Measurements from ENCODE around the gene RORC.
"Not testable (repeated sequence)": the region's sequence is repeated elsewhere in the genome, so short reads cannot be mapped to it uniquely, and the experiment has no call there.

RORC gene

DNA sequence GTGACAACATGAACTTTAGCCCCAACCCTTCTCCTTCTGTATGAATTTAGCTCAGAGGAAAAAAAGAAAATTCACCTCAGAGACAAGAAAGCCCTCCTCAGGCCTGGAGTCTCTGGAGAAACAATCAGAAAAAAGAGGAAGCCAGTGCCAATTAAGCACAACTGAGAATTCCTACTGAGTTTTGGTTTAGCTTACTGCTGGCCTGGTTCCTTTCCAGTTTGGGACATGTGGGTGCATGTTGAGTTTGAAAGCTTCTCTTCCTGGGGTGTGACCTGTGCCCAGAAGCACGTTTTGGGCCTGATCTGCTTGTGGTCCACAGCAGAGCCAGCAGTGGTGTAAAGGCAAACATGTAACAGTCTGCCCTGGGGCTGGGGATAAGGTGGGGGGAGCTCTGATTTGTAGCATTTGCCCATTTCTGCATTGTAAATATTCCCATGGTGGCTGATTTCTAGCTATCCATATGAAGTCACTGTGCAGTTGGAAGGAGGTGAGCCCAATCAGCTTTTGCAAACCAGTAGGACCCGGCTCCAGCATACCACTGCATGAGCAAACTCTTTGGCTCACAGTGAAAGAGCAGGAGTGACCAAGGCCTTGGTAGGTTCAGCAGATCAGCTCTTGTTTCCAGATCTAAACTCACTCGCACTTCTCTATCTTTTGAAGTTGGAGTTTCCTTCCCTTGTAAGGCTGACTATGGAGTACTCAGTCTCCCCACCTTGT lies 26.6 kb upstream of the RORC start:
- Histone ChIP-seq H2AFZ (ENCODE audit: low read depth, low read length) (no peak overlapping the region), H3K4me3 (ENCODE audit: low read length) (no peak overlapping the region), H3K27me3 (ENCODE audit: insufficient read depth, low read length) (peaks cover 17% of the 10 kb centered on the region), H3K4me1 (ENCODE audit: insufficient read depth, low read length) (no peaks in the 10 kb centered on the region), H3K36me3 (ENCODE audit: insufficient read depth, low read length) (no peaks in the 10 kb centered on the region), H3K9me3 (ENCODE audit: low read length) (no peaks in the 10 kb centered on the region)

DNA sequence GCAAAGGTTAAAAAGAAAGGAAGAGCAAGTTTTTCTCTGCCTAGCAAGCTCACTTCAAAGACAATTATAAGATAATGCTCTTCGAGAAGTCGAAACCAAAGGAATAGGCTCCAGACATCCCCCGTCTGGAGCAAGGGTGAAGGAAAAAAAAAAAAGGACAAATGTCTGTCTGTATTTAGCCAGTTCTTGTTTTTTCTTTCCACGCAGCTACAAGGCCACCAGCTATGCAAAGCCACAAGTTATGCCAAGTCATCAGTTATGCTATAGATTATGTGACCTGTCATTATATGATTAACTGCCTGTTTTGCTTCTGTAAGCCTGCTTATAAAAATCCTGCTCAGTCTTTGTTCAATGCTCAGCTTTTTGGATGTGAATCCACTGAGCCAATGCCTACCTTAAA lies 24.3 kb upstream of the RORC start:
- Histone ChIP-seq H2AFZ (ENCODE audit: low read depth, low read length) (no peak overlapping the region), H3K27me3 (ENCODE audit: insufficient read depth, low read length) (peaks cover 28% of the 10 kb centered on the region), H3K36me3 (ENCODE audit: insufficient read depth, low read length) (no peaks in the 10 kb centered on the region), H3K4me3 (ENCODE audit: low read length) (no peak overlapping the region), H3K4me1 (ENCODE audit: insufficient read depth, low read length) (no peaks in the 10 kb centered on the region), H3K9me3 (ENCODE audit: low read length) (no peaks in the 10 kb centered on the region)

DNA sequence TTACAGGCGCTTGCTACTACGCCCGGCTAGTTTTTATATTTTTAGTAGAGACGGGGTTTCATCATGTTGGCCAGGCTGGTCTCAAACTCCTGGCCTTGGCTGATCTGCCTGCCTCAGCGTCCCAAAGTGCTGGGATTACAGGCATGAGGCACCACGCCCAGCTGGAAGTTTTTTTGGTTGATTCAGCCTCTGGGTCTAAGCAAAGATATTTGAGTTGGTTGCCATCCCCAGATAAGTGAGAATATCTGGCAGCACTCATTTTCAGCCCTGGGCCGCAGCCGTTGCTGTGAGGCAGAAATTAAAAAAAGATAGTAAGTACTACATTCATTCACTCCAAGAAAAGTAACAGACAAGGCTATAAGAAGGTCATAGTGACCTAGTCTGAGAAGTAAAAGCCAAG lies 23.9 kb upstream of the RORC start:
- H3K4me3 ChIP-seq (ENCODE audit: low read length); H2AFZ ChIP-seq (ENCODE audit: low read depth, low read length); H3K36me3 ChIP-seq (ENCODE audit: insufficient read depth, low read length); H3K4me1 ChIP-seq (ENCODE audit: insufficient read depth, low read length); H3K9me3 ChIP-seq (ENCODE audit: low read length): not testable (repeated sequence)
- peaks cover 32% of the 10 kb centered on the region for H3K27me3 ChIP-seq (ENCODE audit: insufficient read depth, low read length)

DNA sequence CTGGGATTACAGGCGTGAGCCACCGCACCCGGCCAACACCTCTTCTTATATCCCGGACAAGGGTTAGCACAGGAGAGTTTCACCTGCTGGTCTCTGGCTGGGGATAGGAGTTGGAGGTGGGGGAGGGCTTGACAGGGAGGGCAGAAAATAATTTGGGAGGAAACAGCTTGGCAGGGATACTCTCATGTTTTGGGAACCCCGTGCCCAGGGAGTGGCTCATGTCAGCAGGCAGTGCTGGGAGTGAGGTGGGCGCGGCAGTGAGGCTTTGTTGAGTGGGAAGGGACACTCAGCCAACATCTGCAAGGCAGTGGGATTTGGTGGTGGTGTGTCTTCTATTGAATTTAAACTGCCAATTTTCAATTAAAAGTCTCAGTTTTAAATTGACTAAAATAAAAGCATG lies 23.1 kb upstream of the RORC start:
- peaks cover 38% of the 10 kb centered on the region for H3K27me3 ChIP-seq (ENCODE audit: insufficient read depth, low read length)

DNA sequence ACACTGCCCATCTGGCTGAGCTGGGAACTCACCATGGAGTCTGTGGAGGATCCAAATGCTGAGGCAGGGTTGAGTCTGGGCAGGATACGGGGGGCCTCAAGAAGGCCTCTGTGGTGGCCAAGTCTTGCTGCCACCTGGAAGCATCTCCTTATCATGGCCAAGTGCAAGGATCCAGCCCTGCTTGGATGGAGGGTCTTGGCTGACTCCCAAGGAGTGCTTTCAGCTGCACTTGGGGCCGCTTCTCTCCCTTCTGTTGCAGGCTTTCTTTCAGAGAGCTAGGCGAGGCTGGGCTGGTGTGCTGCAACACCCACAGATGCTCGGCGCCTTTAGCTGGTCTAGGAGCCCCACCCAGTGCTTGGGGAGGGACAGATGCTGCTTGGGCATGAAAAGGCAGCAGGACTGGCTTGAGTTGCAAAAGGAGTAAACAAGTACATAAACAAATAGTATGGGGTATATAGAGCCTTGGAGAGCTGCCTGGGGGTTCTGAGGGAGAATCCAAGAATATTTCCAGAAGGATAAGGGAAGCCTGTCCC lies 21.9 kb upstream of the RORC start, which contains the start of gene THEM5:
TSS of gene THEM5 (minus strand) at position 302 of the 533 bp plus-strand sequence. CDS start at position 155, 147 bp downstream.
- Histone ChIP-seq H3K4me1 (ENCODE audit: insufficient read depth, low read length) (no peaks in the 10 kb centered on the region), H3K9me3 (ENCODE audit: low read length) (no peaks in the 10 kb centered on the region), H3K36me3 (ENCODE audit: insufficient read depth, low read length) (no peaks in the 10 kb centered on the region), H3K4me3 (ENCODE audit: low read length) (no peak within 1 kb of the TSS), H2AFZ (ENCODE audit: low read depth, low read length) (no peak within 1 kb of the TSS), H3K27me3 (ENCODE audit: insufficient read depth, low read length) (peaks cover 40% of the 10 kb centered on the region)

More for the DNA sequence above, 23.1 kb upstream of the RORC start:
- Histone ChIP-seq H2AFZ (ENCODE audit: low read depth, low read length) (no peak overlapping the region), H3K9me3 (ENCODE audit: low read length) (no peaks in the 10 kb centered on the region), H3K4me3 (ENCODE audit: low read length) (no peak overlapping the region), H3K4me1 (ENCODE audit: insufficient read depth, low read length) (no peaks in the 10 kb centered on the region), H3K36me3 (ENCODE audit: insufficient read depth, low read length) (no peaks in the 10 kb centered on the region)

- no peak overlapping the region for H2AFZ ChIP-seq (ENCODE audit: low read depth, low read length)
- peaks cover 38% of the 10 kb centered on the region for H3K27me3 ChIP-seq (ENCODE audit: insufficient read depth, low read length)
- H3K9me3 ChIP-seq (ENCODE audit: low read length), result no peaks in the 10 kb centered on the region
- H3K36me3 ChIP-seq (ENCODE audit: insufficient read depth, low read length), result no peaks in the 10 kb centered on the region
- H3K4me3 ChIP-seq (ENCODE audit: low read length), result no peak overlapping the region
- H3K4me1 ChIP-seq (ENCODE audit: insufficient read depth, low read length), result no peaks in the 10 kb centered on the region
Observed at GRCh38 chr1:151852733-151853132, 21.1 kb upstream of the RORC start.

DNA sequence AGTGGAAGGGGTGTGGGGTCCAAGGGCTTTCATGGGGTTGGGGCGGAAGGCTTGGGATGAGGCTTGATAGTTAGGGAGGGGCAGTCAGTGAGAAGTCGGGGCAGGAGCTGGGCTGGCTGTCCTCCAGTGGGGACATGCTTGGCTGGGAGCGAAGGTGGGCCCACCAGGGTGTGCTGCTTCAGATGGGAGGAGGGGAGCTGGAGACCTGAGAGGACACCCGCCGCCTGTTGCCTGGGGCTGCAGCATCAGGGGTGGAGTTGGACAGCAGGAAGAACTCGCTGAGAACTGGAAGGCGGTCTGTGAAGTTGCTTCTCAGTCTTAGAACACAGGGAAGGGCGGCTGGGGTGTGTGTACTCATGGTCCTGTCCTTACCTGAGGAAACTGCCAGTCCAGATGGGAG lies 20.3 kb upstream of the RORC start:
- Histone ChIP-seq H2AFZ (ENCODE audit: low read depth, low read length) (no peak overlapping the region), H3K4me3 (ENCODE audit: low read length) (no peak overlapping the region), H3K27me3 (ENCODE audit: insufficient read depth, low read length) (peaks cover 35% of the 10 kb centered on the region), H3K36me3 (ENCODE audit: insufficient read depth, low read length) (no peaks in the 10 kb centered on the region), H3K4me1 (ENCODE audit: insufficient read depth, low read length) (no peaks in the 10 kb centered on the region), H3K9me3 (ENCODE audit: low read length) (no peaks in the 10 kb centered on the region)

GRCh38 chr1:151849871-151850270 lies 18.3 kb upstream of the RORC start:
- H3K4me1 ChIP-seq (ENCODE audit: insufficient read depth, low read length), result no peaks in the 10 kb centered on the region
- no peaks in the 10 kb centered on the region for H3K9me3 ChIP-seq (ENCODE audit: low read length)
- peaks cover 44% of the 10 kb centered on the region for H3K27me3 ChIP-seq (ENCODE audit: insufficient read depth, low read length)
- no peak overlapping the region for H3K4me3 ChIP-seq (ENCODE audit: low read length)
- H3K36me3 ChIP-seq (ENCODE audit: insufficient read depth, low read length), result no peaks in the 10 kb centered on the region
- H2AFZ ChIP-seq (ENCODE audit: low read depth, low read length), result no peak overlapping the region

GRCh38 chr1:151849126-151849525 lies 17.5 kb upstream of the RORC start:
- no peaks in the 10 kb centered on the region for H3K9me3 ChIP-seq (ENCODE audit: low read length)
- no peaks in the 10 kb centered on the region for H3K4me1 ChIP-seq (ENCODE audit: insufficient read depth, low read length)
- no peaks in the 10 kb centered on the region for H3K36me3 ChIP-seq (ENCODE audit: insufficient read depth, low read length)
- H3K27me3 ChIP-seq (ENCODE audit: insufficient read depth, low read length), result peaks cover 50% of the 10 kb centered on the region
- H2AFZ ChIP-seq (ENCODE audit: low read depth, low read length), result no peak overlapping the region
- H3K4me3 ChIP-seq (ENCODE audit: low read length), result no peak overlapping the region

DNA sequence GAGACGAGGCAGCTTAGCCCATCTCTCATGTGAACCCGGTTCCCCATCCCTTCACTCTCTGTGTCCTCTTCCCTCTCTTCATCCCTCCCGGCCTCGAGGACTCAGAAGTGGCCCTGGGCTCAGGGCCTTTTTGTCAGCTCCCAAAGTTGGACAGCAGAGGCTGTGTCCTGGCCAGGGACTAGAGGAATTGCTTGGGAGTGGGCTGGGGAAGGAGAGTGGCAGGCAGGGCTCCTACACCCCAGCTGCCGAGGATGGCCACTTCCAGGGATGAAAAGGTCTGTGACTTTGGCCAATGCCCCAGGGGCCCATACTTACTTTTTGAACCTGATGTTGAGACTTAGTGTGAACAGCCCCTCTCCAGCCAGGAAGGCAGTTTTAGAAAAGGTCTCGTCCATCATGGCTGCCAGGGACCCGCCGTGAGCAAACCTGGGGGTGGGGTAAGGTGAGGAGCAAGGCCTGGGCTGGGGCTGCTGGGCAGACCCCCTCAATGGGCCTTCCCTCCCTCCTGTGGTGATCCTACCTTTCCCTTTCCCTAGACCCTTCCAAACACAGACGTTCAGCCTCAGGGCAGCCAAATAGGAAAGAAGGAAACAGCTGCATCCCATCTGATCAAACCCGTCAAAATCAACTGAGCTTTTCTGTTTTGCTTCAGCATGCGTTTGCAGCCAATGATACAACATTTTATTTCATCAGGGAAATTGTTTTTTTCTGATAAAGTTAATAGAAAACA lies 16.4 kb upstream of the RORC start:
- H3K36me3 ChIP-seq (ENCODE audit: insufficient read depth, low read length), result no peaks in the 10 kb centered on the region
- H3K4me3 ChIP-seq (ENCODE audit: low read length), result no peak overlapping the region
- no peaks in the 10 kb centered on the region for H3K4me1 ChIP-seq (ENCODE audit: insufficient read depth, low read length)
- H3K27me3 ChIP-seq (ENCODE audit: insufficient read depth, low read length), result peaks cover 50% of the 10 kb centered on the region
- no peak overlapping the region for H2AFZ ChIP-seq (ENCODE audit: low read depth, low read length)
- no peaks in the 10 kb centered on the region for H3K9me3 ChIP-seq (ENCODE audit: low read length)

DNA sequence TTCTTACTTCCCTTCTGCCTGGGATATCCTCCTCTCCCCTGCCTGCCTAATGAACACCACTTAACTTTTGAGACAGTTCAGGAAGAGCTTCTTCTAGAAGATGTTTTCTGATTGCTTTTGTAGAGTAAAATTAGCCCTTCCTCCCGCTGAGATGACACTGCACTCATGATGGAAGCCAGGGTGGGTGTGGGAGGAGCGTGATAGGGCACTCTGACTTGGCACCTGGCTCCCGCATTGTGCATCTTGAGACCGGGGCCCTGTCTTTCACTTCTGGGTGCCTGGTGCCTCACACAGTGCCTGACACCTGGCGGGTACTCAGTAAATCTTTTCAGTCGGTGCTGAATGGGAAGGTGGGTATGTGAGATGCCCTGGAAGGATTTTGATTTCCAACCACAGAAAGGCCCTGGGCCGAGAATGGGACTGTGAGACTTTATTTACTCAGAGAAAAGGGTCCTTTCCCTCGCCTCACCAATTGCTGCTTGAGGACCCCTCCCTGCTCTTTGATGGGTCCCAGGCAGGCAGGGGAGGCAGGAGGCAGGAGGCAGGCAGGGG lies 15.2 kb upstream of the RORC start:
- no peak overlapping the region for H3K4me3 ChIP-seq (ENCODE audit: low read length)
- no peaks in the 10 kb centered on the region for H3K4me1 ChIP-seq (ENCODE audit: insufficient read depth, low read length)
- no peaks in the 10 kb centered on the region for H3K9me3 ChIP-seq (ENCODE audit: low read length)
- H3K36me3 ChIP-seq (ENCODE audit: insufficient read depth, low read length), result no peaks in the 10 kb centered on the region
- H3K27me3 ChIP-seq (ENCODE audit: insufficient read depth, low read length), result peaks cover 44% of the 10 kb centered on the region
- H2AFZ ChIP-seq (ENCODE audit: low read depth, low read length), result no peak overlapping the region

DNA sequence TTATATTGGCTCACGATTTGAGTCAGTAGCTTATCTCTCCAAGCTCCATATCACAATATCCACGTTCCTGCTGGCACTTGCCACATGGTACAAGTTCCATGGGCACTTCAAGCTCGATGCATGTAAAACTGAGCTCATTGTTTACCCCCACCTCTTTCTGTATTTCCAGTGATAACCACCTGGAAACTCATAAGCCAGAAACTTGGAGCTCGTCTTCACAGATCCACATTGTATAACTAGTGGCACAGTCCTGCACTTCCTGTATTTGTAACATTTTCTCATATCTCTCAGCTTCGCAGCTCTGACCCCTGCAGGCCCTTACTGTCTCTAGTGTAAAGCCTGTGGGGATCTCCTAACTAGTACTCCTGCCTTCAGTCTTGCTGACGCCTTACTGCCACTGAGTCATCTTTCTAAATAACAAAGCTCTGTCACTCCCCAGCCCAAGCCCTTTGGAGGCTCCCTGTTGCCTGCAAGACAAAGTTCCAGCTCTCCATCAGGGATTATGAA lies 14.5 kb upstream of the RORC start:
- no peaks in the 10 kb centered on the region for H3K9me3 ChIP-seq (ENCODE audit: low read length)
- H2AFZ ChIP-seq (ENCODE audit: low read depth, low read length), result no peak overlapping the region
- no peaks in the 10 kb centered on the region for H3K36me3 ChIP-seq (ENCODE audit: insufficient read depth, low read length)
- no peak overlapping the region for H3K4me3 ChIP-seq (ENCODE audit: low read length)
- H3K4me1 ChIP-seq (ENCODE audit: insufficient read depth, low read length), result peaks cover 2% of the 10 kb centered on the region
- H3K27me3 ChIP-seq (ENCODE audit: insufficient read depth, low read length), result peaks cover 44% of the 10 kb centered on the region

DNA sequence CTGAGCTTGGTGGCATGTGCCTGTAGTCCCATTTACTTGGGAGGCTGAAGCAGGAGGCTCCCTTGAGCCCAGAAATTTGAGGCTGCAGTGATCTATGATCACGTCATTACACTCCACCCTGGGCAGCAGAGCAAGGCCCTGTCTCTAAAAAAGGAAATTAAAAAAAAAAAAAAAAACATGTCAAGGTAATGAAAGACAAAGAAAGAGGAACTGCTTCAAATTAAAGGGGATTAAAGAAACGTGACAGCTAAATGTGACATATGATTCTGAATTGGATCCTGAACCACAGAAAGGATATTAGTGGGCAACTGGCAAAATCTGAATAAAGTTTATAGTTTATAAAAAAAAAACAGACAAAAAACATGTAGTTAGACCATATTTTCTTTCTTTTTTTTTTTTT lies 11.8 kb upstream of the RORC start:
- Histone ChIP-seq H3K9me3 (ENCODE audit: low read length) (no peaks in the 10 kb centered on the region), H3K27me3 (ENCODE audit: insufficient read depth, low read length) (peaks cover 56% of the 10 kb centered on the region)

More for the DNA sequence above, 11.8 kb upstream of the RORC start:
- Histone ChIP-seq H3K36me3 (ENCODE audit: insufficient read depth, low read length) (no peaks in the 10 kb centered on the region), H2AFZ (ENCODE audit: low read depth, low read length) (no peak overlapping the region), H3K4me3 (ENCODE audit: low read length) (no peak overlapping the region), H3K4me1 (ENCODE audit: insufficient read depth, low read length) (peaks cover 3% of the 10 kb centered on the region)

Data from neuron (in vitro differentiated cells).